HL-60 (cell line): Measurements from ENCODE around the gene CLCN3.
A peak's percentile ranks its signal among the peaks of the same experiment; 100 is the strongest.

Experiments used
- DNase-seq, 2 experiments: peaks; one replicate each; pipeline ENCODE4 v3.0.0-alpha.2; 2010 to 2020; ENCODE audit warnings: low read depth in 1 of 2, low spot score in 1 of 2
- H3K27ac ChIP-seq: fragments of 250-450 bp; sonication (Bioruptor Pico); replicated peaks from 2 replicates; pipeline ENCODE4 v1.5.1; 2020; ENCODE audit warnings: mild to moderate bottlenecking, moderate library complexity
- H3K27me3 ChIP-seq: fragments of 250-450 bp; sonication (Bioruptor Pico); 2 replicates; pipeline ENCODE4 v1.5.1; 2021; ENCODE audit warnings: mild to moderate bottlenecking, moderate library complexity; ENCODE audit not compliant: insufficient read depth, poor library complexity, severe bottlenecking
- H3K4me3 ChIP-seq: replicated peaks from 2 replicates; pipeline ENCODE4 v1.5.1; 2011; ENCODE audit warnings: mild to moderate bottlenecking, control low read depth, low read length; ENCODE audit not compliant: insufficient read depth
- GABPA ChIP-seq: IDR thresholded peaks from 2 replicates; pipeline ENCODE4 v1.6.1; 2012; ENCODE audit warnings: low read depth
- POLR2AphosphoS5 ChIP-seq: IDR thresholded peaks from 2 replicates; pipeline ENCODE4 v1.6.1; 2012; ENCODE audit warnings: low read depth
- SPI1 ChIP-seq: IDR thresholded peaks from 2 replicates; pipeline ENCODE4 v1.6.1; 2012; ENCODE audit warnings: low read depth, mild to moderate bottlenecking, borderline replicate concordance
- TF ChIP-seq, protein P1 (sequence below): IDR thresholded peaks from one replicate; pipeline ENCODE4 v1.5.1; 2011; ENCODE audit warnings: low read length, control low read depth, inconsistent platforms; ENCODE audit not compliant: insufficient read depth
- TF ChIP-seq, protein P2 (sequence below): IDR thresholded peaks from 2 replicates; pipeline ENCODE4 v1.6.1; 2012; ENCODE audit warnings: low read depth; ENCODE audit not compliant: insufficient replicate concordance

Gene CLCN3

DNA sequence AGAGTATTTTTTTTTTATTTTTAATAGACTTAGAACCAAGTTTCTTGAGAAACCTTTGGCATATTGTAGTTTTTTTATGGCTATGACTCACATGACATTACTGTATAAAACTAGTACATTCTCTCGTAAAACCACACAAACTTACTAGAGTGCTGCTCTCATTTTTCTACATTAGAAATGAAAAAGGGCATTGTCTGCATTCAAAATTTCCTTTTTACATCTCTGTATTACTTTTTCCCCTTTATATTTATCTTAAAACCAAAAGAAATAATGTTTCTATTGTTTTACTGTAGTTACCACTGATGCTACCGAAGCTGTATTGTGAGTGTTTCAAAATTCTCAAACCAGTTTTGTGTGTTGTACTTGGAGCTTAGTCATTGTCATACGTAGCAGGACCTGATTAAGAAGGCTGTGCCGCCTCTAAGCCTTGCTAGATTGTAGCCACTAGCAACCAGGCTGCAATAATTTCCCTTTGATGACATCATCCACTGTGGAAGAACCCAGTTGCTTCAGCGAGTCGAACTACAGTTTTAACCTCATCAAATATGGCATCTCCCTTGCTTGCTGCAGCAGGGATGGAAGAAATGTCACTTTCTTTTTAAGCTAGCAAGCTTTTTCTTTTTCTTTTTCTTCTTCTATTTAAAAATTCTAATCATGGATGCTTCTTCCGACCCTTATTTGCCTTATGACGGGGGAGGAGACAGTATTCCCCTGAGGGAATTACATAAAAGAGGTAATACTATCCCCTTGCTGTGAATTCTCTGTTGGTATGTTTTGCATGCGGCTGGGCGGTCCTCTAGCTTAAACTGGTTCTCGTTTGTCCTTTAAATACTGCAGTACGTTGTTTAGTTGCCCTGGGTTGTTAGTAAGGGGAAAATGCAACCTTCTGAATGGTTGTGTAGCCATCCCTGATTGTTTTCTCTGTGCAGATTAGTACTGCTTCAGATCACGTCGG lies 39.6 kb downstream of the CLCN3 start:
- no peaks in the 10 kb centered on the region for H3K27me3 ChIP-seq
- TF ChIP-seq POLR2AphosphoS5 = no peak
- TF ChIP-seq GABPA = no peak
- TF ChIP-seq SPI1 = no peak
- TF ChIP-seq, protein P1, sequence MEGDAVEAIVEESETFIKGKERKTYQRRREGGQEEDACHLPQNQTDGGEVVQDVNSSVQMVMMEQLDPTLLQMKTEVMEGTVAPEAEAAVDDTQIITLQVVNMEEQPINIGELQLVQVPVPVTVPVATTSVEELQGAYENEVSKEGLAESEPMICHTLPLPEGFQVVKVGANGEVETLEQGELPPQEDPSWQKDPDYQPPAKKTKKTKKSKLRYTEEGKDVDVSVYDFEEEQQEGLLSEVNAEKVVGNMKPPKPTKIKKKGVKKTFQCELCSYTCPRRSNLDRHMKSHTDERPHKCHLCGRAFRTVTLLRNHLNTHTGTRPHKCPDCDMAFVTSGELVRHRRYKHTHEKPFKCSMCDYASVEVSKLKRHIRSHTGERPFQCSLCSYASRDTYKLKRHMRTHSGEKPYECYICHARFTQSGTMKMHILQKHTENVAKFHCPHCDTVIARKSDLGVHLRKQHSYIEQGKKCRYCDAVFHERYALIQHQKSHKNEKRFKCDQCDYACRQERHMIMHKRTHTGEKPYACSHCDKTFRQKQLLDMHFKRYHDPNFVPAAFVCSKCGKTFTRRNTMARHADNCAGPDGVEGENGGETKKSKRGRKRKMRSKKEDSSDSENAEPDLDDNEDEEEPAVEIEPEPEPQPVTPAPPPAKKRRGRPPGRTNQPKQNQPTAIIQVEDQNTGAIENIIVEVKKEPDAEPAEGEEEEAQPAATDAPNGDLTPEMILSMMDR = no peak
- TF ChIP-seq, protein P2, sequence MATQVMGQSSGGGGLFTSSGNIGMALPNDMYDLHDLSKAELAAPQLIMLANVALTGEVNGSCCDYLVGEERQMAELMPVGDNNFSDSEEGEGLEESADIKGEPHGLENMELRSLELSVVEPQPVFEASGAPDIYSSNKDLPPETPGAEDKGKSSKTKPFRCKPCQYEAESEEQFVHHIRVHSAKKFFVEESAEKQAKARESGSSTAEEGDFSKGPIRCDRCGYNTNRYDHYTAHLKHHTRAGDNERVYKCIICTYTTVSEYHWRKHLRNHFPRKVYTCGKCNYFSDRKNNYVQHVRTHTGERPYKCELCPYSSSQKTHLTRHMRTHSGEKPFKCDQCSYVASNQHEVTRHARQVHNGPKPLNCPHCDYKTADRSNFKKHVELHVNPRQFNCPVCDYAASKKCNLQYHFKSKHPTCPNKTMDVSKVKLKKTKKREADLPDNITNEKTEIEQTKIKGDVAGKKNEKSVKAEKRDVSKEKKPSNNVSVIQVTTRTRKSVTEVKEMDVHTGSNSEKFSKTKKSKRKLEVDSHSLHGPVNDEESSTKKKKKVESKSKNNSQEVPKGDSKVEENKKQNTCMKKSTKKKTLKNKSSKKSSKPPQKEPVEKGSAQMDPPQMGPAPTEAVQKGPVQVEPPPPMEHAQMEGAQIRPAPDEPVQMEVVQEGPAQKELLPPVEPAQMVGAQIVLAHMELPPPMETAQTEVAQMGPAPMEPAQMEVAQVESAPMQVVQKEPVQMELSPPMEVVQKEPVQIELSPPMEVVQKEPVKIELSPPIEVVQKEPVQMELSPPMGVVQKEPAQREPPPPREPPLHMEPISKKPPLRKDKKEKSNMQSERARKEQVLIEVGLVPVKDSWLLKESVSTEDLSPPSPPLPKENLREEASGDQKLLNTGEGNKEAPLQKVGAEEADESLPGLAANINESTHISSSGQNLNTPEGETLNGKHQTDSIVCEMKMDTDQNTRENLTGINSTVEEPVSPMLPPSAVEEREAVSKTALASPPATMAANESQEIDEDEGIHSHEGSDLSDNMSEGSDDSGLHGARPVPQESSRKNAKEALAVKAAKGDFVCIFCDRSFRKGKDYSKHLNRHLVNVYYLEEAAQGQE = no peak
- H3K27ac ChIP-seq = peak overlapping the region; percentile 69
- peak overlapping the region; percentile 11 for H3K4me3 ChIP-seq
- DNase-seq = peak; percentile 51 to 82

DNA sequence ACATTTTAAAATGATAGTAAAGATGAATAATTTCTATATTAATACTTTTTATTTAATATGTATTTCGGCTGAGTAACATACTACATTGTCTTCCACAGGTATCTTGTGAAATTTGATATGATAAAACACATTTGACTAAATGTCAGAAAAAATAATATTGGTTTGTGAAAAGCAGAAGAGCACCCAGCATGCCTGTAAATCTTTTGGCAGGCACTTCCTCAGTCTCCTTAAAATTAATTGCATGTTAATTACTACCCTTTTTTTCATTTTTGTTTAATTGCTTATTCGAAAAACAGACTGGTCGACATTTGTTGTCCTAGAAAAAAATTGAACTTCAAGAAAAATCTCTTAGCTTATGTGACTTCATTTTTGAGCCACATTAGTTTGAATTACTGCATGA lies 40.6 kb downstream of the CLCN3 start:
- no peaks in the 10 kb centered on the region for H3K27me3 ChIP-seq
- peak overlapping the region; percentile 69 for H3K27ac ChIP-seq
- H3K4me3 ChIP-seq = no peak overlapping the region
- TF ChIP-seq SPI1 = peak; percentile 75; the same call in 1 of the 2 replicates
- TF ChIP-seq, protein P2 = no peak
- TF ChIP-seq, protein P1 = no peak
- DNase-seq = no peak

DNA sequence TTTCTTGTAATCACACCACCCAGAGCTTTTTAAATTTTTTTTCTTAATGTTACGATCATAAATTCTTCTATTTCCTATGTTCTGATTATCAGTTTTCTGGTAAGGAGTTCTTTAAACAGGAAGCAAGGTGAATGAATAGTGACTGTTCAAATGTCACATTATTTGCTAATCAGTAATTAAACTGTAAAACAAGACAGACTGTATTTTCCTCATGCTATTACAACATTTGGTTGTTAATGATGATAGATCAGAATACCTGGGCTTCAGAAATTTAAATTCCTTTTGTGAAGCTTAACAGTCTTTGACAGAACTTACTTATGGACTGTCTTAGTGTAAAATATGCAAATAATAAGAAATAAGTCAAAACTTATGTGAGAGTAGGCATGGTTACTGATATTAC lies 41.4 kb downstream of the CLCN3 start:
- DNase-seq = no peak
- H3K4me3 ChIP-seq = no peak overlapping the region
- no peaks in the 10 kb centered on the region for H3K27me3 ChIP-seq
- TF ChIP-seq SPI1 (no peak), GABPA (no peak), POLR2AphosphoS5 (no peak)
- TF ChIP-seq, protein P1 = no peak
- TF ChIP-seq, protein P2 = no peak
- H3K27ac ChIP-seq = no peak overlapping the region
